SJSA1 (cell line): ENCODE data around the gene PPFIA2. TPM values are rescaled to one million over a fixed set of nuclear protein-coding genes. Genes with fewer than 3 reads are reported as not detected.
"Not testable (repeated sequence)": the region's sequence is repeated elsewhere in the genome, so short reads cannot be mapped to it uniquely, and the experiment has no call there.

Source experiments
- DNase-seq, 2 experiments: peaks; one replicate each; pipeline ENCODE4 v3.0.0-alpha.2; 2015 to 2020; ENCODE audit warnings: low spot score in 2 of 2, low read depth in 1 of 2
- H3K27ac ChIP-seq: fragments of 250-450 bp; sonication (Bioruptor Pico); 2 replicates; pipeline ENCODE4 v1.5.1; 2020; ENCODE audit warnings: mild to moderate bottlenecking, moderate library complexity
- H3K27me3 ChIP-seq: fragments of 250-450 bp; sonication (Bioruptor Pico); replicated peaks from 2 replicates; pipeline ENCODE4 v1.5.1; 2020; ENCODE audit warnings: mild to moderate bottlenecking, moderate library complexity
- H3K36me3 ChIP-seq: fragments of 250-450 bp; sonication (Bioruptor Pico); 2 replicates; pipeline ENCODE4 v1.5.1; 2020; ENCODE audit warnings: mild to moderate bottlenecking
- H3K4me1 ChIP-seq: fragments of 250-450 bp; sonication (Bioruptor Pico); replicated peaks from 2 replicates; pipeline ENCODE4 v1.6.1; 2021; ENCODE audit warnings: mild to moderate bottlenecking
- H3K4me3 ChIP-seq: fragments of 250-450 bp; sonication (Bioruptor Pico); 2 replicates; pipeline ENCODE4 v1.5.1; 2020; ENCODE audit warnings: mild to moderate bottlenecking
- H3K9me3 ChIP-seq: fragments of 250-450 bp; sonication (Bioruptor Pico); replicated peaks from 2 replicates; pipeline ENCODE4 v1.5.1; 2020; ENCODE audit warnings: mild to moderate bottlenecking
- total RNA-seq: library from RNA; depleted of rRNA; stranded (reverse); fragments of >200 nt; shearing (Covaris generic); gene quantifications from 2 replicates; pipeline ENCODE4 v1.2.3, GENCODE V29; 2014

The PPFIA2 gene
- total RNA-seq, 1 experiment from 2014 or later = 0.47 TPM

DNA sequence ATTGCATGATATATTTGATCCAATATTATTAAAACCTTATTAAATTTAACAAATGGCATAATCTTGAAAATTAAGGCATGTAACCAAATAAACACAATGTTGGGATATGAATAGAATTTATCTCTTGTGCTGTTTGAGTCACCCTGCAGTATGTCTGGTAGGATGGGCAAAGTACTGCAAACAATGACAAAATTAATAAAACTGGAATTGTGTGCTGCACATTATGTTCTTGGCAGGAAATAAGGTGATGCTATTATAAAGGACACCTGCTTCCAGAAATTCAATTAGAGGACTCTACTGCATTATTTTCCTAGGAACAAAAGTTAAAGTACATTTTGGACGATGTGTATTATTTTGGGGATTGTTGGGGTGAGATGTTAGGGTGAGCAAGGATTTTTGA is 132.7 kb downstream of the PPFIA2 start:
- Histone ChIP-seq H3K4me1 (no peaks in the 10 kb centered on the region), H3K9me3 (no peaks in the 10 kb centered on the region), H3K4me3 (no peak overlapping the region), H3K27me3 (no peaks in the 10 kb centered on the region), H3K36me3 (no peaks in the 10 kb centered on the region), H3K27ac (no peak overlapping the region)
- no peak for DNase-seq

DNA sequence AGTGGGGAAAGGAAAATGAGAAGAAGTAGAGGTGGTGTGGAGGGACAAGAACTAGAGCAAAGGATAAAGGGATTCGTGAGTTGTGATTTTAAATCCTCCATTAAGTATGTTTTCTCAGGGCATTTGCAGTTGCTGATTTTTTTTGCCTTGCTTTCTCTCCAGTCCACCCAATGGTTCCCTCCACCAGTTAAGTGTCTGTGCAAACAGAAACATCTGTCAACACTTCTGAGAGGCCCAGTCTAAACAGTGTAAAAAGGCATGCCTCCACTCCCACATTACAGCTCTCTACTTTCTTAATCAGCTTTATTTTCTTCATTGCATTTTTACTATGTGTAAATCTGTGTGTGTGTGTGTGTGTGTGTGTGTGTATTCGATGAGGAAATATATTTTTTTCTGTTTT is 141.2 kb downstream of the PPFIA2 start:
- H3K4me1 ChIP-seq = no peaks in the 10 kb centered on the region
- H3K36me3 ChIP-seq = no peaks in the 10 kb centered on the region
- no peaks in the 10 kb centered on the region for H3K27me3 ChIP-seq
- H3K27ac ChIP-seq = no peak overlapping the region
- no peak for DNase-seq
- H3K4me3 ChIP-seq = no peak overlapping the region
- no peaks in the 10 kb centered on the region for H3K9me3 ChIP-seq

GRCh38 chr12:81615026-81615588 is 144.0 kb downstream of the PPFIA2 start:
- no peaks in the 10 kb centered on the region for H3K27me3 ChIP-seq
- no peaks in the 10 kb centered on the region for H3K4me1 ChIP-seq
- H3K36me3 ChIP-seq = no peaks in the 10 kb centered on the region
- no peak overlapping the region for H3K4me3 ChIP-seq
- DNase-seq = no peak
- no peaks in the 10 kb centered on the region for H3K9me3 ChIP-seq
- no peak overlapping the region for H3K27ac ChIP-seq

GRCh38 chr12:81610955-81611889 is 147.9 kb downstream of the PPFIA2 start:
- Histone ChIP-seq H3K4me3 (no peak overlapping the region), H3K27ac (no peak overlapping the region), H3K9me3 (no peaks in the 10 kb centered on the region), H3K4me1 (no peaks in the 10 kb centered on the region), H3K27me3 (no peaks in the 10 kb centered on the region), H3K36me3 (no peaks in the 10 kb centered on the region)
- DNase-seq = no peak

DNA sequence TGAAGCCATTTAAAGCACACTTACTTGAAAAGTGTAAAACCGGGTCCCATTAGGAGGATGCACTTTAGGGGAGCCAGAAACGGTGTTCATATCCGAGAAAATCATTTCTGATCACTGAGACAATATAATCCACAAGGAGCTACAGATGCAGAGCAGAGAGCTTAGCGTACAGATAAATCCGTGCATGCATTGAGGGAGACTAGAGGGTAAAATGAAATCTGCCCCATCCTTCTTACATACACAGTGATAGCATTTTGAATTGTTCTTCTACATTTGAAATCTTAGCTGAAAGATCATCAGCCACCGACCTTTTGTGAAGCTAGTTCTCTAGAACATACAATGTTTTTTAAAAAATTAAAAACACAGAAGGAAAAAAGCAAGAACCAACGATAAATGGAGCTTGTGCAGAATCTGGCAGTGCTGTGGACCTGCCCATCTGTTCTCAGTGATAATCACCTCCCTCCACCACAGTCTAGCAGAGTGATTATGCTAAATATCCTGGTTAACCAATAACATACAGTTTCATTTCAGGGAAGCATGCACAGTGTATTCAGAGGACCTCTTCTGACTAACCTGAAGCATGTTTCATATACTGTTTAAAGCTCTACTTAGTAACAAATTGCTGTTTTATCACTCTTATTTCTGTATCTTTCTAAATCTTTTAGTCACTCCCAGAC is 161.1 kb downstream of the PPFIA2 start:
- Histone ChIP-seq H3K27ac (no peak overlapping the region), H3K9me3 (no peaks in the 10 kb centered on the region), H3K36me3 (no peaks in the 10 kb centered on the region), H3K27me3 (no peaks in the 10 kb centered on the region), H3K4me3 (no peak overlapping the region), H3K4me1 (no peaks in the 10 kb centered on the region)
- no peak for DNase-seq

DNA sequence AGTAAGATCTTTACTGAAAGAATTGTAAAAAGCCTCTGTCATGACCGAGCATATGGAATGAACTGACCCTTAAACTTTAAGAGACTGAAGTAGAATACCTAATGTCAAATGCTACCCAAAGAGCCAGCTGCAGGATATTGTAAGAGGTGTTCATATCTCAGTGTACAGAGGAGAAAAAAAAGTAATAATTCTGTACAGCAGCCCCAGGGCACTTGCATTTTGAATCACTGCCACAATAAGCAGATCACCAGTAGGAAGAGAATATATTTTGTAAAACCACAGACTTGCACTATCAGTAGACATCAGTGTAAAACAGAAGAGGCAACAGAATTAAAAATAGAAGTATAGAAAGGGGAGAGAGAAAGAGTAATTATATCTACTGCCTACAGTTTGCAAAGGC is 162.6 kb downstream of the PPFIA2 start:
- DNase-seq = no peak
- Histone ChIP-seq H3K4me3 (no peak overlapping the region), H3K36me3 (no peaks in the 10 kb centered on the region), H3K4me1 (no peaks in the 10 kb centered on the region), H3K27ac (no peak overlapping the region), H3K27me3 (no peaks in the 10 kb centered on the region), H3K9me3 (no peaks in the 10 kb centered on the region)

DNA sequence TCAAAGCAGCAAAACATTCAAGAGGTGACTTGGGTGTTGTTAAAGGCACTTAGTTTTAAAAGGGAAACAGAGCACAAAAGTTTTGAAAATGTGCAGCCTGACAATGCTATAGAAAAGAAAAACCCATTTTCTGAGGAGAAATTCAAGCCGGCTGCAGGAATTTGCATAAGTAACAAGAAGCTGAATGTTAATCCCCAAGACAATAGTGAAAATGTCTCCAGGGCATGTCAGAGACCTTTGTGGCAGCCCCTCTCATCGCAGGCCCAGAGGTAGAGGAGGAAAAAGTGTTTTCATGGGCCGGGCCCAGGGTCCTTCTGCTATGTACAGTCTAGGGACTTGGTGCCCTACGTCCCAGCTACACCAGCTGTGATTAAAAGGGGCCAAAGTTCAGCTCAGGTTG is 167.9 kb downstream of the PPFIA2 start:
- H3K27ac ChIP-seq = no peak overlapping the region
- H3K9me3 ChIP-seq = no peaks in the 10 kb centered on the region
- no peaks in the 10 kb centered on the region for H3K36me3 ChIP-seq
- H3K27me3 ChIP-seq = no peaks in the 10 kb centered on the region
- no peak overlapping the region for H3K4me3 ChIP-seq
- no peaks in the 10 kb centered on the region for H3K4me1 ChIP-seq
- DNase-seq = no peak

DNA sequence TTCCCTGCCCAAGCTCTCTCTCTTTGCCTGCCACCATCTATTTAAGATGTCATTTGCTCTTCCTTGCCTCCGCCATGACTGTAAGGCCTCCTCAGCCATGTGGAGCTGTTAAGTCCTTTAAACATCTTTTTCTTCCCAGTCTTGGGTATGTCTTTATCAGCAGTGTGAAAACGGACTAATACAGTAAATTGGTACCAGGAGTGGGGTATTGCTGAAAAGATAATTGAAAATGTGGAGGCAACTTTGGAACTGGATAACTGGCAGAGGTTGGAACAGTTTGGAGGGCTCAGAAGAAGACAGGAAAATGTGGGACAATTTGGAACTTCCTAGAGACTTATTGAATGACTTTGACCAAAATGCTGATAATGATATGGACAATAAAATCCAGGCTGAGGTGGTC is 168.4 kb downstream of the PPFIA2 start:
- not testable (repeated sequence) for H3K4me1 ChIP-seq, H3K27me3 ChIP-seq, H3K27ac ChIP-seq, DNase-seq, H3K36me3 ChIP-seq, H3K9me3 ChIP-seq, H3K4me3 ChIP-seq

DNA sequence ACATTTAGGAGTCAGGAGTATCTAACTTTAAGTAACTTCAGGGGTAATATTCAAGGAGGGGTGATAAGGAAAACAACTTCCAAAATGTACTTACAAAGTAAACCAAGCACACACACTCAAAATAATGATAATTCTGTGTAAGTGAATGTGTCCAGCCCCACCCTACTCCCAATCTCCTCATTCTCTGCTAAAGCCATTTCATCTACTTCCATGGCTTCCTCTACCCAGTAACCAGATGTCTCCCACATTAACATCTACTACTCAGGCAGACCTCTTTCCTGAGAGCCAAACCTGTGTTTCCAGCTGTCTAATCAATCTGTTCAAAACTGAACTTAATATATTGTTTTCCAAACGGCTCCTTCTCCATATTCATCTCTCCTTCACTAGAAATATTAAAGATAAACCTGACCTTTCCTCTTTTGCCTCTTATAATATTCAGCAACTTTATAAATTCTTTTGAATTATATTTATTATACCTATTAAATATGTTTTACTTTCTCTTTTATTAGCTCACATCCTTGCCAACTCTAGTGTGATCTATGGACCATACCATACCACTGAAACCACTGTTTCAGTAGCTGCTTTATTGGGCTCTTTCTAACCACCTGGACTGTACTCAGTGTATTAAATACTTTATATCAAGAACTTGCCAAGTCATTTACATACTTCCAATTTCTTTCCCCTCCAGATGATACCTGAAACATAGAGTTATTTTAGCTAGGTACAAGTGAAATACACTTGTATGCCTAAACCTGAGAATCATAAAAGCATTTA is 170.7 kb downstream of the PPFIA2 start:
- no peaks in the 10 kb centered on the region for H3K27me3 ChIP-seq

DNA sequence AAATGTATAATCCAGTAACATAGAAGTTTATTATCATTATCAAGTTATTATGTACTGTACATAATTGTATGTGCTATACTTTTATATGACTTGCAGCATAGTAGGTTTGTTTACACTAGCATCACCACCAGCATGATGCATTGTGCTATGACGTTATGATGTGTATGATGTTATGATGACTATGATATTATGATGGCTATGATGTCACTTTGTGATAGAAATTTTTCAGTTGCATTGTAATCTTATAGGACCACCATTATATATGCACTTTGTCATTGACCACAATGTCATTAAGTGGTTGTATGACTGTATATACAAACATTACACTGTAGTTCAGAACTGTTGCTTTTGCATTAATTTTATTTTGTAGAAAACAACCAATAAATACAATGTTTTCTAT is 173.4 kb downstream of the PPFIA2 start:
- Histone ChIP-seq H3K9me3 (no peaks in the 10 kb centered on the region), H3K36me3 (no peaks in the 10 kb centered on the region), H3K27me3 (no peaks in the 10 kb centered on the region), H3K4me1 (no peaks in the 10 kb centered on the region), H3K27ac (no peak overlapping the region), H3K4me3 (no peak overlapping the region)
- no peak for DNase-seq

More for the DNA sequence above, 170.7 kb downstream of the PPFIA2 start:
- no peak for DNase-seq
- Histone ChIP-seq H3K36me3 (no peaks in the 10 kb centered on the region), H3K4me3 (no peak overlapping the region), H3K27ac (no peak overlapping the region), H3K4me1 (no peaks in the 10 kb centered on the region), H3K9me3 (no peaks in the 10 kb centered on the region)

DNA sequence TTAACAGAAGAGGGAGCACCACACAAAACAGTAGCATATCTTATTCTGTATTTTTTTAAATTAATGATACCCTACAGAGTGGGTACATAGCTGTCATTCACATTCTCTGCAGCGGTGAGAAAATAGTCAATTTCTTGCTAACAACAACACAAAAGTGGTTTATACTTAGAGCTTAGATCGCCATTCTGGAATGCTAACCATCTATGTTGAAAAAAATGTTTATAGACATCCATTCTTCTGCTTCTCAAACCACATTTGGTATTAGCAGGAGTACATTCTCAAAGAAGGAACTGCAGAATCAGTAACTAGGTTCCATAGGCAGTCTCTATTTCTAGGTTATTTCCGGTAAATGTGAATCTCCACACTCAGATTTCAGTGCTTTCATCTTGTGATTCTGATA is 185.9 kb downstream of the PPFIA2 start:
- Histone ChIP-seq H3K27ac (0 out of 2 replicates have a peak overlapping the region, but pooled peaks have one; percentile 37), H3K36me3 (no peaks in the 10 kb centered on the region), H3K27me3 (no peaks in the 10 kb centered on the region), H3K4me1 (0 out of 2 replicates have a peak, but pooled peaks cover 7% of the 10 kb centered on the region), H3K4me3 (no peak overlapping the region), H3K9me3 (no peaks in the 10 kb centered on the region)
- DNase-seq = peak in 1 of 2 experiments; percentile 19

DNA sequence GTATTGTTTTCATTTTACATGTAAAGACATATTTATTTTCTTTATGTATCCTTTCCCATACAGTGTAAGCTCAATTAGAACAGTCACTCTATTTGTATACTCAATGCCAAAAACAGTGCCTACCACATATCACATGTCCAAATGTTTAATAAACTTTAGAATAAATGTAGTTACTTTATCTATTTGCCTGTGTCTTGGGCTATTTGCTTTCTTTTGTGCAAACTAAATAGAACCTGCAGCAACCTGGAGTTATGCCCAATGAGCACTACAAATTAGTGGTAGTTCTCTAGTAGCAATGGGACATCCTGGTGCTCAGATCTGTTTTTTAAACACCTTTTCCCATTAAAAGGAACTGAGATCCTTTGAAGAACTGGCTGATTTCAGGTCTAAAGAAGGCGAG is 186.7 kb downstream of the PPFIA2 start:
- no peaks in the 10 kb centered on the region for H3K9me3 ChIP-seq
- H3K4me1 ChIP-seq = 0 out of 2 replicates have a peak, but pooled peaks cover 7% of the 10 kb centered on the region
- H3K27me3 ChIP-seq = no peaks in the 10 kb centered on the region
- no peaks in the 10 kb centered on the region for H3K36me3 ChIP-seq
- H3K4me3 ChIP-seq = no peak overlapping the region
- DNase-seq = no peak
- H3K27ac ChIP-seq = no peak overlapping the region

DNA sequence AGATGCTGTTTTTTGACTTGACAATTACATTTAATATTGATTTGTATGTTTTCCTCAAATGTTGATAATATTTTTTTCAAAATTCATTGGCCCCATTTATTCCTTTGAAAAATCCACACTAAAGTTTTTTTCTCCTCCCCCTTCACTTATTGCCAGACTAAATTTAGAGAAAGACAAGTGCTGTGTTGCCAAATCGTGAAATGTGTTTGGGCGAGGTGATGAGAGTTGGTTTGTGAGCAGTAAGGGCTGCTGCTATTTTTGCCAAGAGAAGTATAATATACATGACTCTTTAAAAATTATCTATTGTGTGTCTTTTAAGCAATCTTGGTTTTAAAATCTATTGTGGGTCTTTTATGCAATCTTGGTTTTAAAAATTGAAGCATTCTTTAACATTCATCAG is 188.9 kb downstream of the PPFIA2 start:
- Histone ChIP-seq H3K27me3 (no peaks in the 10 kb centered on the region), H3K27ac (no peak overlapping the region), H3K9me3 (no peaks in the 10 kb centered on the region), H3K4me3 (no peak overlapping the region), H3K36me3 (no peaks in the 10 kb centered on the region), H3K4me1 (0 out of 2 replicates have a peak, but pooled peaks cover 7% of the 10 kb centered on the region)
- no peak for DNase-seq
